Naive B cell (primary cell): Measurements from ENCODE around the gene PLP1. TPM values are rescaled to one million over a fixed set of nuclear protein-coding genes. Genes with fewer than 3 reads are reported as not detected.
"Not testable (repeated sequence)": the region's sequence is repeated elsewhere in the genome, so short reads cannot be mapped to it uniquely, and the experiment has no call there.

ENCODE experiments used
- ATAC-seq, 2 donors: fragments of 150-1000 bp; cut with Tn5 transposase; 2 replicates each; pipeline ENCODE4 v1.10.0; 2021; ENCODE audit warnings: low read depth in 2 of 2, mild to moderate bottlenecking in 2 of 2, moderate library complexity in 2 of 2
- DNase-seq: peaks from one replicate; pipeline ENCODE4 v3.0.0; 2022
- H3K27ac Mint-ChIP-seq, 6 donors: one replicate each; pipeline ENCODE4 v1.8.0; 2020 to 2022; ENCODE audit warnings: mild to moderate bottlenecking in 6 of 6, mixed read lengths in 6 of 6, moderate library complexity in 5 of 6, inconsistent platforms in 2 of 6
- H3K27me3 Mint-ChIP-seq, 3 donors: one replicate each; pipeline ENCODE4 v1.8.0; 2021 to 2022; ENCODE audit warnings: mixed read lengths in 3 of 3, mild to moderate bottlenecking in 1 of 3
- H3K36me3 Mint-ChIP-seq, 2 donors: one replicate each; pipeline ENCODE4 v1.8.0; 2020 to 2022; ENCODE audit warnings: mixed read lengths in 2 of 2, inconsistent platforms in 1 of 2, mild to moderate bottlenecking in 1 of 2
- H3K4me1 Mint-ChIP-seq, 3 donors: one replicate each; pipeline ENCODE4 v1.8.0; 2020 to 2022; ENCODE audit warnings: mixed read lengths in 3 of 3, inconsistent platforms in 1 of 3, mild to moderate bottlenecking in 1 of 3, moderate library complexity in 1 of 3
- H3K4me3 Mint-ChIP-seq, 8 donors: one replicate each; pipeline ENCODE4 v1.8.0; 2020 to 2022; ENCODE audit warnings: mild to moderate bottlenecking in 8 of 8, mixed read lengths in 8 of 8, moderate library complexity in 8 of 8, inconsistent platforms in 2 of 8
- H3K9me3 Mint-ChIP-seq, 7 donors: one replicate each; pipeline ENCODE4 v1.8.0; 2020 to 2022; ENCODE audit warnings: mixed read lengths in 7 of 7, mild to moderate bottlenecking in 5 of 7, inconsistent platforms in 2 of 7, moderate library complexity in 1 of 7
- polyA plus RNA-seq, 6 donors: library from polyadenylated mRNA; unstranded; fragments of 300-500 nt; fragmentation: Illumina TruSeq; gene quantifications; one replicate each; pipeline ENCODE4 v1.2.3, GENCODE V29; 2021; ENCODE audit warnings: low read depth in 6 of 6

Gene PLP1
- polyA plus RNA-seq, 6 donors from 2014 or later, result not detected

DNA sequence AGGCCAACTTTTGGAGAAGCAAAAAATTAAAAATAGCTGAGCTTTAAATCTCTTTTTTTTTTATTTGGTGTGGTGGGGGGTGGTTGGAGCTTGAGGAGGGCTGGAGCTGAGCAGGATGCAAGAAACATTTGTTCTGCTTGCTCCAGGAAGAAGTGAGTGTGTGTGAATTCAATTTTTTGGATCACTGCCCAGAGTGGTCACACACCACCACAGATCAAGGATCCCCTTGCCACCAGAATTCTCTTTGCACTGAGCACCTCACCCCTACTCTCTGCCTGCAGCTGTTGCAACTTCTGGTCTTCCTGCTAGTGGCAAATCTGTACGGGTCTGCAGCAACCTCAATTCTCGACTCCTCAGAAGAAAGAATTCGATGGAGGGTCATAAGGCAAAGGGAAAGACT lies 19.9 kb upstream of the PLP1 start:
- DNase-seq (no peak), ATAC-seq (no peak)
- Mint-ChIP-seq H3K4me1 (no peaks in the 10 kb centered on the region), H3K9me3 (peaks cover 0 to 7% (median 3%) of the 10 kb centered on the region in 7 donors), H3K27ac (no peak overlapping the region), H3K4me3 (no peak overlapping the region), H3K36me3 (no peaks in the 10 kb centered on the region), H3K27me3 (peaks cover 0 to 6% (median 0%) of the 10 kb centered on the region in 3 donors)

- DNase-seq, result no peak
- ATAC-seq, result no peak
- H3K27ac Mint-ChIP-seq, result no peak overlapping the region
- no peak overlapping the region for H3K4me3 Mint-ChIP-seq
- H3K27me3 Mint-ChIP-seq, result peaks cover 0 to 6% (median 0%) of the 10 kb centered on the region in 3 donors
- H3K36me3 Mint-ChIP-seq, result no peaks in the 10 kb centered on the region
- H3K4me1 Mint-ChIP-seq, result no peaks in the 10 kb centered on the region
- peaks cover 0 to 7% (median 3%) of the 10 kb centered on the region in 7 donors for H3K9me3 Mint-ChIP-seq
These were observed 18.1 kb upstream of the PLP1 start for GRCh38 chrX:103758555-103758954.

- H3K27me3 Mint-ChIP-seq, result peaks cover 3 to 15% (median 10%) of the 10 kb centered on the region in 3 donors
- DNase-seq, H3K9me3 Mint-ChIP-seq, H3K27ac Mint-ChIP-seq, ATAC-seq, H3K36me3 Mint-ChIP-seq, H3K4me1 Mint-ChIP-seq, H3K4me3 Mint-ChIP-seq: not testable (repeated sequence)
These were observed 13.1 kb upstream of the PLP1 start for GRCh38 chrX:103763541-103763940.

DNA sequence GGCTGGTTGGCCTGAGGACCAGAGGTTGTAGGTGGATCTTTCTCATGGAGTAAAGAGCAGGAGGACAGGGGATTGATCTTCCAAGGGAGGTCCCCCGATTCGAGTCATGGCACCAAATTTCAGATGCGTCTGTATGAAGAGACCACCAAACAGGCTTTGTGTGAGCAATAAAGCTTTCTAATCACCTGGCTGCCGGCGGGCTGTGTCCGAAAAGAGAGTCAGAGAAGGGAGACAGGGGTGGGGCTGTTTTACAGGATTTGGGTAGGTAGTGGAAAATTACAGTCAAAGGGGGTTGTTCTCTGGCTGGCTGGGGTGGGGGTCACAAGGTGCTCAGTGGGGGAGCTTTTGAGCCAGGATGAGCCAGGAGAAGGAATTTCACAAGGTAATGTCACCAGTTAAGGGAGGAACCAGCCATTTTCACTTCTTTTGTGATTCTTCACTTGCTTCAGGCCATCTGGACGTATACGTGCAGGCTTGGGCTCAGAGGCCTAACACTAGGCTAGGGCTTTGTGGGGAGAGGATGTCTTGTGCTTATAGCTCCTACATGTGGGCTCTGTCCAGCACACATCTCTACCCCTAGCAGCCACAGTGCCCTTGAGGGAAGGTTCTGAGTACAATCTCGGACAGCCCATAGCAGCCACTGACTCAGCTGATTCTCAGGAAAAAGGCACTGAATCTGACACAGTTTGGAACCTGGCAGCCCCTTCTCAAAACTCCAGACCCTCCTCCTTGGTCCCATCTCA lies 9.7 kb upstream of the PLP1 start:
- peak overlapping the region in 2 of 6 donors; percentile 9 to 77 for H3K27ac Mint-ChIP-seq
- H3K4me3 Mint-ChIP-seq, DNase-seq: not testable (repeated sequence)

GRCh38 chrX:103773445-103773844 lies 3.2 kb upstream of the PLP1 start:
- H3K9me3 Mint-ChIP-seq, result no peaks in the 10 kb centered on the region
- DNase-seq (no peak), ATAC-seq (no peak)
- H3K27me3 Mint-ChIP-seq, result peaks cover 0 to 34% (median 4%) of the 10 kb centered on the region in 3 donors
- H3K27ac Mint-ChIP-seq, result no peak overlapping the region
- no peaks in the 10 kb centered on the region for H3K36me3 Mint-ChIP-seq
- H3K4me1 Mint-ChIP-seq, result no peaks in the 10 kb centered on the region
- no peak overlapping the region for H3K4me3 Mint-ChIP-seq

More for the DNA sequence above, 9.7 kb upstream of the PLP1 start:
- H3K9me3 Mint-ChIP-seq, H3K36me3 Mint-ChIP-seq, H3K4me1 Mint-ChIP-seq, ATAC-seq: not testable (repeated sequence)
- peaks cover 3 to 15% (median 10%) of the 10 kb centered on the region in 3 donors for H3K27me3 Mint-ChIP-seq

- H3K36me3 Mint-ChIP-seq, result no peaks in the 10 kb centered on the region
- H3K27me3 Mint-ChIP-seq, result peaks cover 0 to 34% (median 4%) of the 10 kb centered on the region in 3 donors
- no peaks in the 10 kb centered on the region for H3K9me3 Mint-ChIP-seq
- H3K27ac Mint-ChIP-seq, result no peak overlapping the region
- H3K4me3 Mint-ChIP-seq, result no peak overlapping the region
- DNase-seq (no peak), ATAC-seq (no peak)
- H3K4me1 Mint-ChIP-seq, result no peaks in the 10 kb centered on the region
These were observed 2.5 kb upstream of the PLP1 start for GRCh38 chrX:103774070-103774642.

DNA sequence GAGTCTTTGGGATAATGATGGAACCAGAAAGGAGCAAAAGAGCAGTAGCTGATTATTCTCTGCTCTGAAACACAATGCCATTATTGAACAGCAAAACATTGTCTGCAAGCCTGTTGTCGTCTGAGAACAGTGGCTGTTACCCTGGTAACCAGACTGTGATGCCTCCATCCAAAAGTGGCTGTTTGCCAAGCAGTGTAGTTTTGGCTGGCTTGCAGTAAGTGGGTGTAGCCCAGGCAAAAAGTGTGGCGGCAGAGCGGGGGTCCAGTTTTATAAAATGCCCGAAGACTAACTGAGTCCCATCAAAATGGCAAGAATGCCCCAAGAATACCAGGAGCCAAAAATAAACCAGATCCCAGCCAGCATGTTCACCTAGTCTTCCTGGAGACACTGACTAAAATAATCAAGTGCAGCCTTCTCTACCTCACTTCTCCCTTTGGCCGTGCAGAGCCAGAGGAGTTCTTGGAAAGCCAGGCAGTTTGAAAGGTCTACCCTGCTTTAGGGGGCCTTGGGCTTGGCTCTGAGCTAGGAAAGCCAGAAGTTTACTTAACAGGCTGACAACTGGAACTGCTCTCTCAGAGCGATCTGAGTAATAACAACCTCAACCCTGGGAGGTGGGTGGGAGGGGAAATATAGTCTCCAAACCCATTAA lies 2.6 kb downstream of the PLP1 start:
- ATAC-seq, result no peak
- Mint-ChIP-seq H3K4me3 (no peak overlapping the region), H3K27me3 (peaks cover 0 to 25% (median 4%) of the 10 kb centered on the region in 3 donors), H3K4me1 (no peaks in the 10 kb centered on the region), H3K36me3 (no peaks in the 10 kb centered on the region), H3K9me3 (no peaks in the 10 kb centered on the region), H3K27ac (no peak overlapping the region)
- no peak for DNase-seq

GRCh38 chrX:103780336-103781061 lies 3.9 kb downstream of the PLP1 start:
- no peak for ATAC-seq
- H3K4me3 Mint-ChIP-seq, result no peak overlapping the region
- H3K36me3 Mint-ChIP-seq, result no peaks in the 10 kb centered on the region
- H3K9me3 Mint-ChIP-seq, result no peaks in the 10 kb centered on the region
- DNase-seq, result no peak
- H3K27ac Mint-ChIP-seq, result no peak overlapping the region
- peaks cover 0 to 16% (median 0%) of the 10 kb centered on the region in 3 donors for H3K27me3 Mint-ChIP-seq
- no peaks in the 10 kb centered on the region for H3K4me1 Mint-ChIP-seq

GRCh38 chrX:103781062-103781402 lies 4.4 kb downstream of the PLP1 start:
- H3K4me1 Mint-ChIP-seq, result no peaks in the 10 kb centered on the region
- H3K27me3 Mint-ChIP-seq, result peaks cover 0 to 12% (median 0%) of the 10 kb centered on the region in 3 donors
- H3K27ac Mint-ChIP-seq, result no peak overlapping the region
- no peaks in the 10 kb centered on the region for H3K36me3 Mint-ChIP-seq
- ATAC-seq (no peak), DNase-seq (no peak)
- no peak overlapping the region for H3K4me3 Mint-ChIP-seq
- H3K9me3 Mint-ChIP-seq, result no peaks in the 10 kb centered on the region

- no peaks in the 10 kb centered on the region for H3K36me3 Mint-ChIP-seq
- no peak for DNase-seq
- H3K4me1 Mint-ChIP-seq, result no peaks in the 10 kb centered on the region
- peaks cover 0 to 12% (median 0%) of the 10 kb centered on the region in 3 donors for H3K27me3 Mint-ChIP-seq
- H3K4me3 Mint-ChIP-seq, result no peak overlapping the region
- no peak for ATAC-seq
- no peak overlapping the region for H3K27ac Mint-ChIP-seq
- H3K9me3 Mint-ChIP-seq, result no peaks in the 10 kb centered on the region
These were observed 5.1 kb downstream of the PLP1 start for GRCh38 chrX:103781706-103782105.

DNA sequence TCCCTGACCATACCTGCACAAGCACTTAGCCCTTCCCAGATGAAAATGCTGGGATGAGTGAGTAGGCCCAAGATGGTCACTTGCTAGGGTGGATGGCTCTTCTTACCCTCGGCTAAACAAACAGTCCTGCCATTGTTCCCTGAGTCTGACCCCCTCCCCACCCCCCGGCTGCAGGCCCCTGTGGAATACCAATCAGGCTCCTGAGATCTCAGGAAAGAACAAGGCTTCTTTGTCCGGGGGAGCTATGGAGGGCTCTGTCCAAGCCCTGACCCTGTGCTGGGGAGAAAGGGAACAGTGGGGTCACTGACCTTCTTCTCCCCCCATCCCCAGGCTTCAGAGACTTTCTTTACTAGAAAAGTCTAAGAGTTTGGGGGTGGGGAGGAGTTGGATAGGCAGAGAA lies 6.0 kb downstream of the PLP1 start:
- Mint-ChIP-seq H3K9me3 (no peaks in the 10 kb centered on the region), H3K27ac (no peak overlapping the region), H3K4me1 (peaks cover 0 to 1% (median 0%) of the 10 kb centered on the region in 3 donors), H3K4me3 (no peak overlapping the region), H3K36me3 (no peaks in the 10 kb centered on the region), H3K27me3 (peaks cover 0 to 7% (median 0%) of the 10 kb centered on the region in 3 donors)
- ATAC-seq (no peak), DNase-seq (no peak)

DNA sequence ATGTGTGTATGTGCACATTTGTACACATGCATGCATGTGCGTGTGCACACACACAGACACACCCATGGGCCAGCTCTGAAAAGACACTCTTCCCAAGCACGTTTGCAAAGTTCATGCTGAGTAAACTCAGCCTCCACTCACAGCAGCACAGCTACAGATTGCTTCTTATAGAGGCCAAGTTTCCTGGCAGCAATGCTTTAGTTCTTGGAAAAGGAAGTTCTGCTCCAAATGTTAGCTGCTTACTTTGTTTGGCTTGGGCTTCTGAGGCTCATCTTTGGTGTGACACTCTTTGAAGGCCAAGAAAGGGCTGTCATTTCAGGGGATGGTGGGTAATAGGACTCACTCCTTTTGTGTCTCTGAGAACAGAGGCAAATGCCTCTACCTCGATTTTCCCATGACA lies 6.6 kb downstream of the PLP1 start:
- H3K27me3 Mint-ChIP-seq, result peaks cover 0 to 1% (median 0%) of the 10 kb centered on the region in 3 donors
- peaks cover 0 to 7% (median 5%) of the 10 kb centered on the region in 3 donors for H3K4me1 Mint-ChIP-seq
- ATAC-seq (no peak), DNase-seq (no peak)
- no peak overlapping the region for H3K4me3 Mint-ChIP-seq
- no peaks in the 10 kb centered on the region for H3K9me3 Mint-ChIP-seq
- no peaks in the 10 kb centered on the region for H3K36me3 Mint-ChIP-seq
- H3K27ac Mint-ChIP-seq, result no peak overlapping the region

DNA sequence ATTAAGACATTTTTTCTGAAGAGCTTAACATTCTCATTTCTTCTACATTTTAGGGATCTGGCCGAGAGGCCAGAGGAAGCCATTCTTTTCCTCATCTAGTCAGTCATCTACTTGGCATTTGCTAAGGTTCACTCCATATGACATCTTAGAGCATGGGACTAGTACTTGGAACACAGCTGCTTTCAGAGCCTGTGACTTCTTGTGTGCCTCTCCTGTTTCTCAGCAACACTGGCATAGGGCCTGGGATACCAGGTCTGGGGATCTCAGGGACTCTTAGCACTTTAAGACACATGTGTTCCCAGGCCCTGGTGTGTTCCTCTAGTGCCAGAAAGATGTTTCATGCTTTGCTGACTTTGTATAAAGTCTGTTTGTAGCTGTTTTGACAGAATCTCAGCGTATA lies 7.3 kb downstream of the PLP1 start:
- H3K27ac Mint-ChIP-seq, result no peak overlapping the region
- H3K36me3 Mint-ChIP-seq, result no peaks in the 10 kb centered on the region
- no peak overlapping the region for H3K4me3 Mint-ChIP-seq
- no peak for ATAC-seq
- H3K9me3 Mint-ChIP-seq, result no peaks in the 10 kb centered on the region
- DNase-seq, result no peak
- no peaks in the 10 kb centered on the region for H3K27me3 Mint-ChIP-seq
- H3K4me1 Mint-ChIP-seq, result peaks cover under 1 to 15% (median 13%) of the 10 kb centered on the region in 3 donors
